Naive thymus-derived CD8-positive, alpha-beta T cell (primary cell): ENCODE data around the gene PKD1. TPM values are rescaled to one million over a fixed set of nuclear protein-coding genes. Genes with fewer than 3 reads are reported as not detected.
A peak's percentile ranks its signal among the peaks of the same experiment; 100 is the strongest.

ENCODE experiments used
- ATAC-seq, 2 donors: fragments of 150-1000 bp; cut with Tn5 transposase in 1 of 2; sonication (Bioruptor Pico), chemical (Tn5 transposase) in 1 of 2; 1 replicate in 1 of 2; 2 replicates in 1 of 2; pipeline ENCODE4 v1.10.0; 2021; ENCODE audit warnings: mild to moderate bottlenecking in 2 of 2, moderate library complexity in 2 of 2
- POLR2A ChIA-PET: fragments of 350-600 bp; sonication (Branson Sonifier 250); formaldehyde crosslinking; loops from one replicate; lab custom pipeline; 2021; ENCODE audit warnings: antibody characterized with exemption; lab: Charles Lee
- DNase-seq, 10 donors: peaks; one replicate each; pipeline versions ENCODE4 v3.0.0 to v3.0.0-alpha.2; 2020 to 2022
- H3K27ac Mint-ChIP-seq, 10 donors: one replicate each; pipeline ENCODE4 v1.8.0; 2020 to 2022; ENCODE audit warnings: mild to moderate bottlenecking in 10 of 10, mixed read lengths in 10 of 10, moderate library complexity in 4 of 10, inconsistent platforms in 1 of 10
- H3K27me3 Mint-ChIP-seq, 5 donors: one replicate each; pipeline ENCODE4 v1.8.0; 2021 to 2022; ENCODE audit warnings: mixed read lengths in 5 of 5
- H3K36me3 Mint-ChIP-seq, 3 donors: one replicate each; pipeline ENCODE4 v1.8.0; 2020 to 2022; ENCODE audit warnings: mixed read lengths in 3 of 3, mild to moderate bottlenecking in 2 of 3, inconsistent platforms in 1 of 3
- H3K4me1 Mint-ChIP-seq, 4 donors: one replicate each; pipeline ENCODE4 v1.8.0; 2021 to 2022; ENCODE audit warnings: mixed read lengths in 4 of 4
- H3K4me3 Mint-ChIP-seq, 10 donors: one replicate each; pipeline ENCODE4 v1.8.0; 2020 to 2022; ENCODE audit warnings: mild to moderate bottlenecking in 10 of 10, mixed read lengths in 10 of 10, moderate library complexity in 6 of 10, inconsistent platforms in 1 of 10
- H3K9me3 Mint-ChIP-seq, 9 donors: one replicate each; pipeline ENCODE4 v1.8.0; 2020 to 2022; ENCODE audit warnings: mixed read lengths in 9 of 9, mild to moderate bottlenecking in 3 of 9, inconsistent platforms in 1 of 9, moderate library complexity in 1 of 9
- polyA plus RNA-seq, 3 donors: library from polyadenylated mRNA; unstranded; fragments of 300-500 nt; fragmentation: Illumina TruSeq; gene quantifications; one replicate each; pipeline ENCODE4 v1.2.3, GENCODE V29; 2021
- total RNA-seq, 8 experiments: library from RNA in 2 of 8; stranded (reverse) in 2 of 8; gene quantifications; one replicate each; pipeline ENCODE4 v1.2.3 and lab custom pipeline; 2021 to 2026

PKD1 gene
- total and polyA plus RNA-seq, 5 experiments from 2014 or later, result 3.5 to 134 (median 9.9) TPM

- ATAC-seq (no peak), DNase-seq (no peak)
- POLR2A ChIA-PET, result interaction anchor here (0.8 kb wide), 1 partner anchor 11 kb away, joined by 3 read pairs; no protein-coding TSS in a partner anchor
- Mint-ChIP-seq H3K4me1 (no peaks in the 10 kb centered on the region), H3K27ac (no peak overlapping the region), H3K27me3 (no peaks in the 10 kb centered on the region), H3K9me3 (no peaks in the 10 kb centered on the region), H3K36me3 (peaks cover 0 to 24% (median 0%) of the 10 kb centered on the region in 3 donors), H3K4me3 (no peak overlapping the region)
These were observed 44.0 kb downstream of the PKD1 start for GRCh38 chr16:2091547-2092255.

GRCh38 chr16:2090777-2091546 lies 44.7 kb downstream of the PKD1 start:
- POLR2A ChIA-PET, result no interaction called here
- peak in 2 of 10 donors; percentile 18 to 36 for DNase-seq

GRCh38 chr16:2090481-2090776 lies 45.3 kb downstream of the PKD1 start:
- POLR2A ChIA-PET, result no interaction called here
- Mint-ChIP-seq H3K4me1 (no peaks in the 10 kb centered on the region), H3K36me3 (peaks cover 0 to 16% (median 0%) of the 10 kb centered on the region in 3 donors), H3K9me3 (no peaks in the 10 kb centered on the region), H3K27me3 (no peaks in the 10 kb centered on the region), H3K4me3 (no peak overlapping the region), H3K27ac (no peak overlapping the region)
- no peak for DNase-seq
- ATAC-seq, result no peak

More at GRCh38 chr16:2090777-2091546, 44.7 kb downstream of the PKD1 start:
- peak in 1 of 2 donors; percentile 15 for ATAC-seq
- H3K4me3 Mint-ChIP-seq, result no peak overlapping the region
- H3K36me3 Mint-ChIP-seq, result peaks cover 0 to 18% (median 0%) of the 10 kb centered on the region in 3 donors
- no peaks in the 10 kb centered on the region for H3K27me3 Mint-ChIP-seq
- no peak overlapping the region for H3K27ac Mint-ChIP-seq
- H3K4me1 Mint-ChIP-seq, result no peaks in the 10 kb centered on the region
- no peaks in the 10 kb centered on the region for H3K9me3 Mint-ChIP-seq

- no peak overlapping the region for H3K4me3 Mint-ChIP-seq
- no peak for DNase-seq
- H3K27ac Mint-ChIP-seq, result no peak overlapping the region
- ATAC-seq, result no peak
- no peaks in the 10 kb centered on the region for H3K9me3 Mint-ChIP-seq
- H3K4me1 Mint-ChIP-seq, result no peaks in the 10 kb centered on the region
- POLR2A ChIA-PET, result no interaction called here
- peaks cover 0 to 14% (median 0%) of the 10 kb centered on the region in 3 donors for H3K36me3 Mint-ChIP-seq
- H3K27me3 Mint-ChIP-seq, result no peaks in the 10 kb centered on the region
These were observed 45.8 kb downstream of the PKD1 start for GRCh38 chr16:2089706-2090480.

- POLR2A ChIA-PET, result interaction anchor here (0.6 to 0.7 kb wide), 2 partner anchors 92 to 369 kb away, joined by 3 to 5 read pairs; no protein-coding TSS in a partner anchor
- Mint-ChIP-seq H3K36me3 (peaks cover 0 to 14% (median 0%) of the 10 kb centered on the region in 3 donors), H3K4me3 (no peak overlapping the region), H3K27me3 (no peaks in the 10 kb centered on the region), H3K9me3 (no peaks in the 10 kb centered on the region), H3K4me1 (no peaks in the 10 kb centered on the region), H3K27ac (peak overlapping the region in 1 of 10 donors; percentile 2)
- ATAC-seq (no peak), DNase-seq (no peak)
These were observed 46.8 kb downstream of the PKD1 start for GRCh38 chr16:2088759-2089358.

- POLR2A ChIA-PET, result interaction anchor here (0.6 to 0.7 kb wide), 2 partner anchors 23 to 91 kb away, joined by 3 read pairs; no protein-coding TSS in a partner anchor
- H3K27me3 Mint-ChIP-seq, result no peaks in the 10 kb centered on the region
- no peaks in the 10 kb centered on the region for H3K4me1 Mint-ChIP-seq
- H3K4me3 Mint-ChIP-seq, result no peak overlapping the region
- ATAC-seq, result no peak
- peaks cover 0 to 14% (median 0%) of the 10 kb centered on the region in 3 donors for H3K36me3 Mint-ChIP-seq
- no peak overlapping the region for H3K27ac Mint-ChIP-seq
- no peak for DNase-seq
- H3K9me3 Mint-ChIP-seq, result no peaks in the 10 kb centered on the region
These were observed 47.7 kb downstream of the PKD1 start for GRCh38 chr16:2087748-2088631.

GRCh38 chr16:2086812-2087747 lies 48.6 kb downstream of the PKD1 start:
- no peaks in the 10 kb centered on the region for H3K27me3 Mint-ChIP-seq
- no peaks in the 10 kb centered on the region for H3K9me3 Mint-ChIP-seq
- POLR2A ChIA-PET, result no interaction called here
- DNase-seq (no peak), ATAC-seq (no peak)
- H3K27ac Mint-ChIP-seq, result no peak overlapping the region
- H3K4me3 Mint-ChIP-seq, result no peak overlapping the region
- H3K36me3 Mint-ChIP-seq, result peaks cover 0 to 14% (median 0%) of the 10 kb centered on the region in 3 donors
- no peaks in the 10 kb centered on the region for H3K4me1 Mint-ChIP-seq

- Mint-ChIP-seq H3K4me1 (no peaks in the 10 kb centered on the region), H3K27ac (no peak overlapping the region), H3K27me3 (no peaks in the 10 kb centered on the region), H3K9me3 (no peaks in the 10 kb centered on the region), H3K4me3 (no peak overlapping the region), H3K36me3 (peaks cover 0 to 14% (median 0%) of the 10 kb centered on the region in 3 donors)
- no peak for DNase-seq
- POLR2A ChIA-PET, result no interaction called here
- no peak for ATAC-seq
These were observed 49.5 kb downstream of the PKD1 start for GRCh38 chr16:2086106-2086742.

GRCh38 chr16:2085669-2086068 lies 50.0 kb downstream of the PKD1 start:
- Mint-ChIP-seq H3K27ac (no peak overlapping the region), H3K36me3 (peaks cover 0 to 15% (median 0%) of the 10 kb centered on the region in 3 donors), H3K27me3 (no peaks in the 10 kb centered on the region), H3K4me3 (no peak overlapping the region), H3K4me1 (no peaks in the 10 kb centered on the region), H3K9me3 (no peaks in the 10 kb centered on the region)
- no peak for ATAC-seq
- no peak for DNase-seq
- POLR2A ChIA-PET, result interaction anchor here (1.1 kb wide), 1 partner anchor 38 kb away, joined by 3 read pairs; the partner anchor contains the start of genes NTHL1 and TSC2

GRCh38 chr16:2084895-2085625 lies 50.6 kb downstream of the PKD1 start:
- H3K9me3 Mint-ChIP-seq, result no peaks in the 10 kb centered on the region
- ATAC-seq, result no peak

More at GRCh38 chr16:2084895-2085625, 50.6 kb downstream of the PKD1 start:
- POLR2A ChIA-PET, result interaction anchor here (0.6 to 1.1 kb wide), 2 partner anchors 37 to 386 kb away, joined by 3 read pairs; partner anchors contain the start of genes NTHL1, NTN3 and TSC2
- no peak for DNase-seq
- H3K36me3 Mint-ChIP-seq, result peaks cover 0 to 16% (median 0%) of the 10 kb centered on the region in 3 donors
- no peaks in the 10 kb centered on the region for H3K27me3 Mint-ChIP-seq
- no peak overlapping the region for H3K27ac Mint-ChIP-seq
- H3K4me1 Mint-ChIP-seq, result no peaks in the 10 kb centered on the region
- no peak overlapping the region for H3K4me3 Mint-ChIP-seq
